CD4-positive, alpha-beta T cell treated with Interferon gamma for 1 hour (primary cell): ENCODE data around the gene RNF2.

Experiments used
- DNase-seq: peaks from one replicate; pipeline ENCODE4 v3.0.0-alpha.2; 2020

Gene RNF2

DNA sequence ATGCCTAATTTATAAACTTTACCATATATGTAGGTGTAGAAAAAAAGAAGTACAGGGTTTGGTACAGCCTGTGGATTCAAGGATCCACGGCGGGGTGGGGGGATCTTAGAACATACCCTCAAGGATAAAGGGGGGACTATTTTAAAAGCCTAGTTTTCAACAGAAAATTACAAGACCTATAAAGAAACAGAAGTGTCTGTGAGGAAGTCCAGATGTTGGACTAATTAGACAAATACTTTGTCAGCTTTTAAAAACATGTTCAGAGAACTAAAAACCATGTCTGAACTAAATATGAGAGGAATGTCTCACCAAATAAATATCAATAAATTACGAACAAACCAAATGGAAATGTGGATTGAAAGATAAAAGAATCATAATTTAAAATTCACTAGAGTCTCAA is 59.8 kb downstream of the RNF2 start:
- no peak for DNase-seq

DNA sequence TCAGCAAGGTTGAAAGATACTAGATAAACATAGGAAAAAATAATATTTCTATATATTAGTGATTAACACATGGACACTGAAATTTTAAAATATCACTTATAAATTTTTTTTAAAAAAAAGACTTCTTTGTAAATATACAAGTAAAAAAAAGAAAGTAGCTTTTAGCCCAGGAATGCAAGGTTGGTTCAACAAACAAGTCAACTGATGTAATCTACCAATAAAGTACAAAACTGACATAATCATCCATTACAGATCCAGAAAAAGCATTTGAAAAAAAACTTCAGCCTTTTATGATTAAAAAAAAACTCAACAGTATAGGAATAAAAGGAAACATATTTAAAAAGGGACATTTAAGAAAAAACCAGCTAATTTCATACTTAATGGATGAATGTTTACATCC is 63.0 kb downstream of the RNF2 start:
- DNase-seq = no peak

DNA sequence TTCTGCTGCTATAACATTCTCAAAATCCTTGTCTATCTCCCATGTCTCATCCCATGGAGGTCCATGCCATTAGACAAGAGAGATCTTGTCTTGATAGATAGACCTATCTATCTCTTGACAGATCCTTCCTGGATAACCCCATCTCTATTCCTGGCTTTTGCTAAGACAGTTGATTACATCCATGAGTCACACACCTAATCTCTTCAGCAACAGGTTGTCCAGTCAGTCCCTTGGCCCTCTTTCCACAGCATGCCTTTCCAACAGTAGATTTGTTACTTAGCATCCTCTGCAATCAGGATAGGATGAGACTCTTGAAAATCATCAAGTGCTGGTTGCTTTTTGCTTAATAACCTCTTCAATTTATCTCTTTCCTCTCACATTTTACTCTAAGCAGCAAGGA is 64.8 kb downstream of the RNF2 start:
- DNase-seq = no peak

DNA sequence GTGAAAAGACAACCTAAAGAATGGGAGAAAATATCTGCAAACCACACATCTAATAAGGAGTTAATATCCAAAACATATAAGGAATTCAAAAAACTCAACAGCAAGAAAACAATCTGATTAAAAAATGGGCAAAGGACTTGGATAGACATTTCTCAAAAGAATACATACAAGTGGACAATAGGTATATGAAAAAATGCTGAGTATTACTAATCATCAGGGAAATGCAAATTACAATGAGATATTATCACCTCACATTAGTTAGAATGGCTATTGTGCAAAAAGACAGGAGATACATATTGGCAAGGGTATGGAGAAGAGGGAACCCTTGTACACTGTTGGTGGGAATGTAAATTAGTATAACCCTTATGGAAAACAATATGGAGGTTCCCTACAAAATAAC is 66.5 kb downstream of the RNF2 start:
- no peak for DNase-seq

DNA sequence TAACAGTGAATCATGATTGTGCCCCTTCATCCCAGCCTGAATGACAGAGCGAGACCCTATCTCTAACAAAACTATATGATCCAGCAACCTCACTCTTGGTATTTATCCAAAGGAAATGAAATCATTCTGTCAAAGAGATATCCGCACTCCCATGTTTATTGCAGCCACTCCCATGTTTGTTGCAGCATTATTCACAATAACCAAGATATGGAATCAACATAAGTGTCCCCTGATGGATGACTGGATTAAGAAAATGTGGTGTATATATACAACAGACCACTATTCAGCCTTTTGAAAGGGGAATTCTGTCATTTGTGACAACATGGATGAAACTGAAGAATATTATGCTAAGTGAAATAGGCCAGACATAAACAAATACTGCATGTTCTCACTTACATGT is 67.0 kb downstream of the RNF2 start:
- DNase-seq = no peak

DNA sequence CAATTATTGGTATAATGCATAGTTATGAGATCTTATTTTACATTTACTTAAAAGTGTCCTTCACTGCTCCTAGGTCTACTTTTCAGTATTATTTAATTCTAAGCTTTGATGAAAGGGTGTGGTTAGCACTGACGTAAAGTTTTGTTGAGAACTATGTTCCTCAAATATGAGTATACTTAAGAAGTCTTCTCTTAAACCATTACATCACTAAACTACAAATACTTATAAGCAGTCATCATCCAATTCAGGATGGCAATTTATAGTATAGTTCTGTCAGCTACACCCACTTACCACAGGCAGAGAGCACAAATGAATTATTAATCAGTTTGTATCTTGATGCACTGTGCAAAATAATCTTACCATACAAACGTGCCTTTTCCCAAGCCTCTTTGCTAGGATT is 84.3 kb downstream of the RNF2 start:
- DNase-seq = no peak

DNA sequence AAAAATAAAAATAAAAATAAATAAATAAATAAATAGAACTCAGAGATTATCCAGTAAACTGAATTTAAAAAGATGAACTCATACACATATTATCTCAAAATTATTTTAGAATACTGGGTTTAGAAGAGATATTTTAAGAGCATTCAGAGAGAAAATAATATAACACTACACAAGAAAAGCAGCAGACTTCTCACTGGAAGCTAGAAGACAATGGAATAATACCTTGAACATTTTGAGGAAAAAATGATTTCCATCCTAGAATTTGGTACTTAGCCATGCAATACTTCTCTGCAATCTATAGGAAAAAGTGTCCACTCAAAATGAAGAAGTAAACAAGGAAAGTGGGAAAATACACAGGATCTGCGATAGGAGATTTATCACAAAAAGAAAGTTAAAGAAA is 87.2 kb downstream of the RNF2 start:
- DNase-seq = no peak

DNA sequence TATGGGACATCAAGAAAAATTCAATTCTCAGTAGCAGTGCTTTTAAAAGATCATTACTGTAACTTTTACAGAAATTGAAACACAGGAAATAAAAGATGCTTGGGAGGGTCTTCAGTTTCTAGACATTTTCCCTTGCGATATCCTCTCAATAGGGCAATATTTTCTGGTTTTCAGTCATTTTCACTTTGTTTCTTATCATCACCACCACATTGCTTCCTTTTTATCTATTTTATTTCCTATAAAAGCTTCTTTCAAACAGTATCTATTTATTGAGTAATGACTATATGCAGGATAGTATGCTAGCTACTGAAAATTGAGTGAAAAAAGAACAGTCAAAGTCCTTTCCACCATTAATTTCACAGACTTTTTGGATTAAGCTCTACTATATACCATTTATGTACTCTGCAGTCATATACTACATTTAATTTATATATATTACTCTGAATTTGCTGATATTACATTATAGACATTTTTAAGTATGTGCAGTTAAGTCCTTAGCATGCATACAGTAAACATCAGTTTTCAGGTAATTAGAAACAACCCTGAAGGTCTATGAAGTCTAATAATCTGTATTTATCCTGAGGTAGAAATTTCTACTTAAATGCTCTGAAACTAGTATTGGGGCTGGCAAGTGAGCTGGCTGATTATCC is 92.7 kb downstream of the RNF2 start:
- DNase-seq = no peak

DNA sequence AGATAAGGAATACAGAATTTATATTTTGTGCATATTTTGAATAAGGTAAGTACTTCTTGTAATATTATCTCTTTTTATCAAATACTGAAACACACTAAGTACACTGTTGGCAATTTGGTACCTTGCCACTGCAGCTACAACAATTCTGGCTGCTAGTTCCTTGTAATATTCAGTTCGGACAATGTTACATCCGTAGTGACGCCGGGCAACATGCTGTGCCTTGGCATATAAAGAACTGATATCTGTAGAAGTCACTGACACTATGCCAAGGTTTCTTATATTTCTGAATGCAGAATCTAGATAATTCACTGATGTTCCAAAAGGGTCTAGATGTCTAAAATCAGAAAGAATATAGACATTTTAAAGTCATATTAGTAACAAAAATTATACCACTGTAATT is 93.9 kb downstream of the RNF2 start:
- no peak for DNase-seq

DNA sequence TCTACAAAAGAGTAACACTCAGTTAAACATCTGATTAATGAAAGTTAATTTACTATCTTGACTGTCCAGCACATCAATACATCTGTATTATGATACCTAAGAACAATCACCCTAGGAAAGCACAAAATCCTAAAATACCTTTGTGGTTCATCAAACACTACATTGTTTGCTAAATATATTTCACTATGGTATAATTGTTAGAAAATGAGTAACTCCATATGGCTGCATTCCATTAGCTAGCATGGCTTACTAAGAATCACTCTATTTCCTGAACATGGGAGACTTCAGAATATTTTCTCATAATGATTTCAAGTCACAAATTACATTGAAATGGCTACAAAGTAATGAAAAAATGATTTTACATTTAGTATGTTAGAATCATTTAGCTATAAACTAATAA is 98.9 kb downstream of the RNF2 start:
- DNase-seq = no peak

DNA sequence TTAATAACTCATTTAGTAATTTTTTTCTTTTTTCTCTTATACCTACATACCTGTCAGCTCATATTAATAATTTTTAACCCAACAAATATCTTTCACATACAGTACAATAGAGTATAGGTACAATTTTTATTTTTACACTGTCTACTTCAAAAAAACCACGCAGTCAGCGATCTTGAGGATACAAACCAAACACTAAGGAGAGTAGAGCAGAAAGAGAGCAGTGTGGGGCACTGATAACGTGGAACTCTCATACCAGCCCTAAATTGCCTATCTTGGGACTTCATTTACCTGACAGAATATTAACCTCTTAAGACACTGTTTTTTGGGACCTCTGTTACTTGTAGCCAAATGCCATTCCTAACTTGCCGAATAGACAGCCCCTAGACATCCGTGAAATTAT is 105.9 kb downstream of the RNF2 start:
- no peak for DNase-seq
